Measurements from ENCODE around the gene CCDC97. TPM values are rescaled to one million over a fixed set of nuclear protein-coding genes. Genes with fewer than 3 reads are reported as not detected.
A peak's percentile ranks its signal among the peaks of the same experiment; 100 is the strongest.

CCDC97 gene
- total RNA-seq, 1 experiment from 2014 or later: 39.4 TPM

- Histone ChIP-seq H4K8ac (replicated peaks; ENCODE audit: insufficient read length, low read depth, low read length) (no peak overlapping the region), H3K79me1 (ENCODE audit: insufficient read depth, low read depth, low read length, poor library complexity, severe bottlenecking) (no peaks in the 10 kb centered on the region), H3K27ac (ENCODE audit: insufficient read length, low read depth, low read length) (no peak overlapping the region), H2BK20ac (ENCODE audit: low read depth, low read length, poor library complexity, severe bottlenecking) (no peak overlapping the region), H4K91ac (ENCODE audit: insufficient read length, low read depth, low read length) (no peak overlapping the region), H3K9me3 (ENCODE audit: control insufficient read depth, low read depth, low read length) (no peaks in the 10 kb centered on the region), H2BK15ac (ENCODE audit: low read depth, low read length) (no peak overlapping the region), H2BK120ac (ENCODE audit: low read depth, low read length, poor library complexity, severe bottlenecking) (no peak overlapping the region), H3K4me2 (ENCODE audit: insufficient read depth, insufficient read length, low read length) (peak overlapping the region; percentile 20), H3K4me1 (ENCODE audit: insufficient read depth, low read length) (peaks cover 7% of the 10 kb centered on the region; the same call in 1 of the 2 replicates), H3K27me3 (ENCODE audit: insufficient read depth, low read length) (no peaks in the 10 kb centered on the region), H2AK5ac (ENCODE audit: insufficient read length, low read length) (no peak overlapping the region), H3K9ac (ENCODE audit: extremely low read depth, insufficient read length, low read length) (no peak overlapping the region), H2AFZ (ENCODE audit: low read length) (no peak overlapping the region), H4K5ac (ENCODE audit: insufficient read length, low read depth, low read length) (no peak overlapping the region), H3K23ac (ENCODE audit: insufficient read length, low read depth, low read length) (no peak overlapping the region), H3K14ac (ENCODE audit: insufficient read depth, low read length) (no peak overlapping the region), H2BK12ac (ENCODE audit: insufficient read length, low read depth, low read length) (no peak overlapping the region), H3K23me2 (ENCODE audit: insufficient read length, low read depth, low read length, poor library complexity, severe bottlenecking) (peaks cover 6% of the 10 kb centered on the region), H3K4ac (ENCODE audit: low read depth, low read length) (no peak overlapping the region), H2BK5ac (ENCODE audit: insufficient read length, low read length) (no peak overlapping the region), H3K56ac (ENCODE audit: insufficient read length, low read depth, low read length) (no peak overlapping the region), H4K20me1 (ENCODE audit: control insufficient read depth, insufficient read depth, insufficient read length) (peaks cover 3% of the 10 kb centered on the region), H3K79me2 (ENCODE audit: insufficient read depth, low read length) (no peaks in the 10 kb centered on the region), H3K18ac (ENCODE audit: insufficient read length, low read depth, low read length) (no peak overlapping the region), H3T11ph (ENCODE audit: low read length) (no peak overlapping the region)
- no peak for TF ChIP-seq CTCF (conservative IDR thresholded peaks at IDR 0.05)
- Mint-ChIP-seq H3K4me1 (peaks cover 18 to 38% of the 10 kb centered on the region in 2 experiments), H3K36me3 (ENCODE audit: insufficient read depth in 1 of 3, low read depth in 3 of 3) (peaks cover 0 to 33% (median 0%) of the 10 kb centered on the region in 3 experiments; a peak in 2 of 7 replicates), H3K9me3 (no peaks in the 10 kb centered on the region), H3K27ac (peak overlapping the region in 1 of 3 experiments; percentile 24; a peak in 1 of 7 replicates), H3K27me3 (ENCODE audit: low read depth) (no peaks in the 10 kb centered on the region), H3K4me3 (peak overlapping the region in 1 of 2 experiments; percentile 25; a peak in 2 of 5 replicates)
- DNase-seq: no peak
- no CpG with 5 or more reads among the region's 4 CpGs for WGBS (ENCODE audit: extremely low coverage, insufficient read length, low lambda C conversion rate)
These were observed 20.5 kb downstream of the CCDC97 start for GRCh38 chr19:41330481-41330880.

Measured in H9 (cell line).